Activated CD4-positive, alpha-beta memory T cell treated with anti-CD3 and anti-CD28 coated beads, Interleukin-2, amount 10 ng/mL, durations not matched to agents 7 days and 5 days (primary cell): ENCODE results near the gene PAK1. TPM values are rescaled to one million over a fixed set of nuclear protein-coding genes. Genes with fewer than 3 reads are reported as not detected.

Source experiments
- CTCF ChIA-PET: fragments of 350-600 bp; sonication (Branson Sonifier 250); formaldehyde crosslinking; loops from one replicate; lab custom pipeline; 2021; ENCODE audit warnings: antibody characterized with exemption, inconsistent platforms; lab: Charles Lee
- POLR2A ChIA-PET: fragments of 350-600 bp; sonication (Branson Sonifier 250); formaldehyde crosslinking; loops from one replicate; lab custom pipeline; 2021; ENCODE audit warnings: antibody characterized with exemption; lab: Charles Lee
- DNase-seq: peaks from one replicate; pipeline ENCODE4 v3.0.0-alpha.2; 2020
- H3K27ac Mint-ChIP-seq: one replicate; pipeline ENCODE4 v1.8.0; 2021; ENCODE audit warnings: mild to moderate bottlenecking, mixed read lengths
- H3K27me3 Mint-ChIP-seq: one replicate; pipeline ENCODE4 v1.8.0; 2021; ENCODE audit warnings: mixed read lengths
- H3K36me3 Mint-ChIP-seq: one replicate; pipeline ENCODE4 v1.8.0; 2021; ENCODE audit warnings: low read depth, mixed read lengths
- H3K4me1 Mint-ChIP-seq: one replicate; pipeline ENCODE4 v1.8.0; 2021; ENCODE audit warnings: mixed read lengths
- H3K4me3 Mint-ChIP-seq: one replicate; pipeline ENCODE4 v1.8.0; 2021; ENCODE audit warnings: mild to moderate bottlenecking, mixed read lengths
- H3K9me3 Mint-ChIP-seq: one replicate; pipeline ENCODE4 v1.8.0; 2021; ENCODE audit warnings: mixed read lengths
- total RNA-seq, 2 experiments: library from RNA; stranded (reverse); gene quantifications; one replicate each; pipeline ENCODE4 v1.2.3, GENCODE V29; 2021

Gene PAK1
- total RNA-seq, 2 experiments from 2014 or later = 47.1 to 48.2 TPM

DNA sequence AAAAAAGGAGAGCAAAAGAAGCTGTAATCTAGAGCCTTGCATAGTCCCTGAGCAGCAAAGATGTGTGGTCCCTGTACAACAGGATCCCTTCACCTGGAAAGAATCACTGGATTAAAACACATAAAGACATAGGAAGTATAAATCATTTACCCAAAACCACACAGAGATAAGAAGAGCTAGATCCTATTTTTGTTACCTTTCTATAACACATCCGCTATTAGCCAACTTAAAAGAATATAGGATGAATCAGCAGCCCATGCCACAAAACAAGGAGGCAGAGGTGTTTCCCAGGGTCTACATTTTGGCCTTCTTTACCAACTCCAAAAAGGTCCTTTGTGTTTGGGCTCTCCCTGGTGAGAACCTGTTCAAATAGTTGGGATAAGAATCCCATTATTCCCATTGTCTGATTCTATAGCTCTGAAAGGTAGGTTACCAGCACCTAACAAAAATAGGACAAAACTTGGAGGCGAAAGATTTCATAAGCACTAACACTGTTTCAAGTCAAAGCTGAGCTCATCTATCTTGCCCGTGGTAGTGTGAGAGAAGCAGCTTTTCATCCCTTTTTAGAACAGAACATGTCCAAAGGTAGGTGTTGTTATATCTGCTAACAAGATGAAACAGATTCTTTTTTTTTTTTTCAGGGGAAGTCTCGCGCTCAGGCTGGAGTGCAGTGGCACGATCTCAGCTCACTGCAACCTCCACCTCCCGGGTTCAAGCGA is 26.8 kb downstream of the PAK1 start:
- Mint-ChIP-seq H3K4me1 (peaks cover 24% of the 10 kb centered on the region), H3K4me3 (no peak overlapping the region), H3K27ac (no peak overlapping the region), H3K36me3 (no peaks in the 10 kb centered on the region), H3K9me3 (no peaks in the 10 kb centered on the region), H3K27me3 (peaks cover 2% of the 10 kb centered on the region)
- DNase-seq = no peak
- ChIA-PET POLR2A (interaction anchor here (0.6 to 1.2 kb wide), 2 partner anchors 36 to 364 kb away, joined by 3 read pairs; no protein-coding TSS in a partner anchor), CTCF (no interaction called here)

DNA sequence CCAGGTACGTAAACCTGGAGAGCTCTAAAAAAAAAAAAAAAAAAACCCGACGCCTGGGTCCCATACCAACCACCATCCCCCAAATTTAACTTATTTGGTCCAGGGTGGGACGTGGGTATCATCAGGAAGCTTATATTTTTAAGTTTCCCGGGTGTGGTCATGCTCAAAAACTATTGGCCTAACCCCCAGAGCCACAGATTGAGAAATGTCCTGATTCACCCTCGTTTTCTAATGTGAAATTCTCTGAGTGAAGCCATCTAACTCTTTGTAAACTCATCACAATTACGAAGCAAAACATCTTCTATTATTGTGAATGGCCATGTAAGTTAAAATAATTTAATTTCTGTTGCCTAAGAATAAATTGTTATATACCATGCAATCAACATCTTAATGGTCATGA is 29.6 kb downstream of the PAK1 start:
- Mint-ChIP-seq H3K4me1 (peaks cover 15% of the 10 kb centered on the region), H3K9me3 (no peaks in the 10 kb centered on the region), H3K4me3 (no peak overlapping the region), H3K36me3 (no peaks in the 10 kb centered on the region), H3K27me3 (peaks cover 2% of the 10 kb centered on the region), H3K27ac (no peak overlapping the region)
- no peak for DNase-seq
- CTCF ChIA-PET = interaction anchor here (0.5 kb wide), 1 partner anchor 28 kb away, joined by 3 read pairs; no protein-coding TSS in a partner anchor
- POLR2A ChIA-PET = no interaction called here

DNA sequence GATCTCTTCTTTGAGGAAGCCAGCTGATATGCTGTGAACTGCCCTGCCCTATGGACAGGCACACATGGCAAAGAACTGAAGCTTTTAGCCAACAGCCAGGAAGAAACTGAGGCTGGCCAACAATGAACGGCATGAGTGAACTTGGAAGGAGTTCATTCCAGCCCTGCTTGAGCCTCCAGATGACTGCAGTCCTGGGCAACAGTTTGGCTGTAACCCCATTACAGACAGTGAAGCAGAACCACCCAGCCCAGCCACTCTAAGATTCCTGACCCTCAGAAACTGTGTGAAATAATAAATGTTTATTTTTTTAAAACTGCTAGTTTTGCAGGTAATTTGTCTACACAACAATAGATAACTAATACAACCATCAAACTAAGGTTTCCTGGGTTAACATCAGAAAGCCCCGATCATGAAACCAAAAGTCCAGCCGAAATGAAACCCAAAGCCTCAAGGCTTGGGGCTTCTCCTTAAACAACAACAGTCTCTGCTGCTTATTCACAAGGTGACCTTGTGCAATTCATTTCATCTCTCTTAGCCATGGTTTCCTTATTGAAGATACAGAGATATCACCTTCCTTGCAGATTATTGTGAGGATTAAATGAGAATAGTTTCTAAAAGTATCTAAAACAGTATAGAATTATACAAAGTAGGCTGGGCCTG is 31.4 kb downstream of the PAK1 start:
- Mint-ChIP-seq H3K4me3 (no peak overlapping the region), H3K27ac (no peak overlapping the region), H3K4me1 (peaks cover 5% of the 10 kb centered on the region), H3K27me3 (peaks cover 2% of the 10 kb centered on the region), H3K9me3 (no peaks in the 10 kb centered on the region), H3K36me3 (no peaks in the 10 kb centered on the region)
- POLR2A ChIA-PET = no interaction called here
- CTCF ChIA-PET = no interaction called here
- DNase-seq = no peak

DNA sequence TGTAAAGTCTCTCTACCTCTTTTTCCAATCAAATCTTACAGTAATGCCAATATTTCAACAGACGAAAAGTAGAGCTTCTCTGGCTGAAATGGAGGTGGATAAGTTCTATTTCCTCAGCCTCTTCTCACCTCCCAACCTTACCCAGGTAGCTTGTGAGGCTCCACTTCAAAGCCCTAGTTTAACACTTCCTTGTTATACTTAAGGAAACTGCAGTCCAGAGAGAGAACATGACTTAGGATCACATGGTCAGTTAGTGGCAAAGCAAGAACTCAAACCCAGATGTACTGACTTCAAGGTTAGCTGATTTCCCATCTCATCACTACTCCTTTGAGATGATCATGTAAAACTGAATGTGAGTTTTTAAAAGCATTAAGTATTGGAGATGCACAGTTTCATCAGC is 32.5 kb downstream of the PAK1 start:
- no peak overlapping the region for H3K27ac Mint-ChIP-seq
- CTCF ChIA-PET = no interaction called here
- peaks cover 5% of the 10 kb centered on the region for H3K4me1 Mint-ChIP-seq
- no peak for DNase-seq
- no peak overlapping the region for H3K4me3 Mint-ChIP-seq
- peaks cover 5% of the 10 kb centered on the region for H3K27me3 Mint-ChIP-seq
- no peaks in the 10 kb centered on the region for H3K9me3 Mint-ChIP-seq
- POLR2A ChIA-PET = no interaction called here
- no peaks in the 10 kb centered on the region for H3K36me3 Mint-ChIP-seq

DNA sequence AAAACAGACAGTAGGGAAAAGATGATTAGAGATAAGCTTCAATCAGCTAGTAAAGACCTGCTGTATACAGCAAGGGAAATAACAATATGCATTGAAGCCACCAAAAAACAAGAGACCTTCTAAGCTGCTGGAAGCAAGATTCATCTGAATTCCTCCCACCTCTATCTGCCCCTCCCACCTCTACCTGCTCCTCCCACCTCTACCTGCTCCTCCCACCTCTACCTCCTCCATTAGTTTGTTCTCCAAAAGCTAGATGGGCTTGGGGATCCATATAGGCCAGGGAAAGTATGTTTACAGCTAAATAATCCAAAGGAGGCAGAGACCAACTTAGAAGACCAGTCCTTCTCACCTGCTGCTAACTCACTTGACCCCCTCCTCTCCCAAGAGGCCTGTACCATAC is 33.2 kb downstream of the PAK1 start:
- POLR2A ChIA-PET = no interaction called here
- Mint-ChIP-seq H3K4me3 (no peak overlapping the region), H3K36me3 (no peaks in the 10 kb centered on the region), H3K27ac (no peak overlapping the region), H3K9me3 (no peaks in the 10 kb centered on the region), H3K27me3 (peaks cover 5% of the 10 kb centered on the region), H3K4me1 (peaks cover 4% of the 10 kb centered on the region)
- DNase-seq = no peak
- CTCF ChIA-PET = no interaction called here

DNA sequence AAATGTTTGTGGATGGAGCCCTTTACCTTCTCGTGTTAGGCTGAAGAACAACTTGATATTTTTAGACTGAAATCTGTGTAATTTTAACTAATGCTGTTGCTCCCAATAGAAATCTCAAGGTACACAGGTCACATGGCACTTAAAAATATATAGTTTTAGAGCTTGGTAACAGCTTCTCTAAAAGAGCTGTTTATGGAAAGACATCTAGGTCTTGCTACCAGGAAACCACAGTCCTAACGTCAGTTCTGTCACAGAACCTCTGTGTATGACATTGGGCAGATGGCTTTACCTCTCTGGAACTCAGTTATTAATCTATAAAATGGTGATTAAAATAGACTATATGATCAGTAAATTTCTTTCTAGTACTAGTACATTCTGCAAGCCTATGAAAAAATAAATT is 35.4 kb downstream of the PAK1 start:
- no peaks in the 10 kb centered on the region for H3K36me3 Mint-ChIP-seq
- H3K4me1 Mint-ChIP-seq = peaks cover 3% of the 10 kb centered on the region
- H3K9me3 Mint-ChIP-seq = no peaks in the 10 kb centered on the region
- ChIA-PET CTCF (no interaction called here), POLR2A (no interaction called here)
- H3K27ac Mint-ChIP-seq = no peak overlapping the region
- DNase-seq = no peak
- peaks cover 8% of the 10 kb centered on the region for H3K27me3 Mint-ChIP-seq
- H3K4me3 Mint-ChIP-seq = no peak overlapping the region

DNA sequence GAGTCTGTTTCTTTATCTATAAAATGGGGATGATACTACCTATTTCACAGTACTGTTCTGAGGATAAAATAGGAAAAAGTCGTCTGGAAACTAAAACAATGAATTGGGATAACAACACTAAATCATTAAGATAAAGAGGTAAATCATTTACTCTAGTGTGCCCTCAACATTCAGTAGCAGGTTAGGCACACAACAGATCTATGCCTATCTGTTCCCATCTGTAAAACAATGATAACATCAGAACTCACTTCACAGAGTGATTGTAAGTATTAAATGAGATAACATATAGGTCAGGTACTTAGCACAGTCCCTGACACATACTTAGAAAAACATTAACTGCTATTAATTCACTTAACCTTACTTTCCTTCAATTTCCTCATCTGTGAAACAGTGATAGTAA is 36.9 kb downstream of the PAK1 start:
- ChIA-PET POLR2A (no interaction called here), CTCF (no interaction called here)
- H3K4me3 Mint-ChIP-seq = no peak overlapping the region
- DNase-seq = no peak
- no peaks in the 10 kb centered on the region for H3K4me1 Mint-ChIP-seq
- H3K9me3 Mint-ChIP-seq = no peaks in the 10 kb centered on the region
- H3K27ac Mint-ChIP-seq = no peak overlapping the region
- peaks cover 11% of the 10 kb centered on the region for H3K27me3 Mint-ChIP-seq
- no peaks in the 10 kb centered on the region for H3K36me3 Mint-ChIP-seq

DNA sequence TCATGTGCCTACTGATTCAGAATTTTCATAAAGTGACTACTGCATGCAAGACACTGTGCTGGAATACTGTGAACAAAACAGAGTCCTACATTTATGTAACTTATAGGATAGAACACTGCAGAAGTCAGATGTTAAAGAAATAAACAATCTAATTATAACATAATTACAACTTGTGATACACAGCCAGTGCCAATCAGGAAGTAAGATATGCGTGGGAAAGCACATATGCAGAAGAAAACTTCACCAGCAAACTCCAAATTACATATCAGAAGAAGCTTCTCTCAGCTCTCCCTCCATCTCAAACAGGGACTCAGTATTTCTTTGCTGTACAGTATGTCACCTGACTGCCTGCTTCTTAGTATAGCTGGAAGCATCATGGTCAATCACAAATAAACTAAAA is 37.4 kb downstream of the PAK1 start:
- Mint-ChIP-seq H3K4me3 (no peak overlapping the region), H3K36me3 (no peaks in the 10 kb centered on the region), H3K27ac (no peak overlapping the region), H3K9me3 (no peaks in the 10 kb centered on the region), H3K4me1 (peaks cover 1% of the 10 kb centered on the region), H3K27me3 (peaks cover 12% of the 10 kb centered on the region)
- ChIA-PET CTCF (no interaction called here), POLR2A (interaction anchor here (1.9 kb wide), 1 partner anchor 25 kb away, joined by 5 read pairs; no protein-coding TSS in a partner anchor)
- no peak for DNase-seq

DNA sequence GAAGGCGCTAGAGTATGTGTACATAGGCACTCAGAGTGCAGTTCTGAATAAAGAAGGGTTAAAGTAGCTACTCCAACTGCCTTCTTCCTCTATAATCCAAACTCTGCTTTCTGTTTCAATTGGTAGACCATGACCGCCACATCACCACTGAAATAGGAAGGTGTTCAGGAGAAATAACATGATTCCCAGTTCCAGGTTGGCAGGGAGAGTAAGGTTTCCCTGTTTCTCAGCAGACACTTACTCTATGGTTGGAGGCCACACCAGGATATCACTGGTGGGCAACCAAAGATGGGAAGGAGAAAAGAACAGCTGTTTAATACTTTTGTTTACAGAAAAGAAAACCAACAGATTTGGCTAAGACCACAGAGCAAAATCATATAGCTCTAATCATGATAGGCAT is 37.9 kb downstream of the PAK1 start:
- no peak overlapping the region for H3K4me3 Mint-ChIP-seq
- no peak overlapping the region for H3K27ac Mint-ChIP-seq
- H3K4me1 Mint-ChIP-seq = peaks cover 4% of the 10 kb centered on the region
- POLR2A ChIA-PET = interaction anchor here (1.9 kb wide), 1 partner anchor 24 kb away, joined by 5 read pairs; no protein-coding TSS in a partner anchor
- no peak for DNase-seq
- no peaks in the 10 kb centered on the region for H3K9me3 Mint-ChIP-seq
- H3K36me3 Mint-ChIP-seq = no peaks in the 10 kb centered on the region
- H3K27me3 Mint-ChIP-seq = peaks cover 16% of the 10 kb centered on the region
- CTCF ChIA-PET = no interaction called here

DNA sequence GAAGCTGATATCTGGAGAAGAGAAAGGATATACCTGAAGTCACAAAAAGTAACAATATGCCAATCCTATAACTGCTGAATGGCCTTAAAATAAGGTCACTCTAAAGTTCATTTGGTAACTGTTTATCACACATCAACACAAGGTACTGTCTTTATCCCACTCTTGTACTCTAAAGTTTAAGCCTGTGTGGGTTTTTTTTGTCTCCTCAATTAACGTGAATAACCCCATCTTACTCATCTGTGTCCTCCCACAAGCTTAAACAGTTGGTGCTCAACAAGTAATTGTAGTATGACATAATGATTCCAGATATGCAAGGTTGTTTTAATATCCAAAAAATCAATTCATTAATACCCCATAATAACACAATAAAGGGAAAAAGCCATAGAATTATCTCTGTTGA is 42.1 kb downstream of the PAK1 start:
- no peak for DNase-seq
- H3K9me3 Mint-ChIP-seq = no peaks in the 10 kb centered on the region
- no peaks in the 10 kb centered on the region for H3K36me3 Mint-ChIP-seq
- no peak overlapping the region for H3K27ac Mint-ChIP-seq
- ChIA-PET POLR2A (no interaction called here), CTCF (no interaction called here)
- H3K4me1 Mint-ChIP-seq = peaks cover 4% of the 10 kb centered on the region
- H3K27me3 Mint-ChIP-seq = peaks cover 12% of the 10 kb centered on the region
- no peak overlapping the region for H3K4me3 Mint-ChIP-seq

DNA sequence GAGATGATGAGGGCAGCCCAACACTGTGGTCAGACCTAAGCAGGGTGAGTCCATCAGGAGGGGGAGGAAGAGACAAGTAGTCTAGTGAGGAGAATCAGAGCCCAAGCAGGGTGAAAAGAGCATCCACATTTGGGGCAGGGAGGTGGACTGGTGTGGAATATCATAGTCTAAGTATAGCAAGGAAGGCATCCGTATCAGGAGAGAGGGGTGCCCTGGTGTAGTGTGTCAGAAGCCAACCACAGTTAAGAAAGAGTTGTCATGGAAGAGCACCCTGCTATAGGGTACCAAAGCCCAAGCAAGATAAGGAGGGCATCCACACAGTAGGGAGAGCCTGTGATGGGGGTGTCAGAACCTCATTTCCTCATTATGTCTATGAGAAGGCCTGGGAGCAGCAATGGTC is 45.3 kb downstream of the PAK1 start:
- ChIA-PET POLR2A (no interaction called here), CTCF (no interaction called here)
- Mint-ChIP-seq H3K4me3 (no peak overlapping the region), H3K27me3 (peaks cover 11% of the 10 kb centered on the region), H3K27ac (no peak overlapping the region), H3K9me3 (no peaks in the 10 kb centered on the region), H3K4me1 (peaks cover 4% of the 10 kb centered on the region), H3K36me3 (no peaks in the 10 kb centered on the region)
- no peak for DNase-seq

DNA sequence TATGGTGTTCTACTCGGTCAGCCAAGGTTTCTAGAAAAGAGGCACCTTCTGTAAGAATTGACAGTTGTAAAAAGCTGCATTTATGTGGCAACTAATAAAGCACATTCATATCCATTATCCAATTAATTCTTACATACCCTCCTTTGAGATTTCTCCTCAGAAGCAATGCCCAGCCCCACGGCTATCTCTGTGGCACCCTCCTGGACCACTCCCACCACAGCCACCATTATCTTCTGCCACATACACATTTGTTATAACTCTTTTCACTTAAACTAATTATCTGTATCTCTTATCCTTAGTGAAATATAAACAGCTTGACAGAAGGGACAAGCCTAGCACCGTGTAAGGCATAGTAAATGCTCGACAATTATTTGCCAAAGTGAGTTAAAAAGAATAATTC is 48.5 kb downstream of the PAK1 start:
- ChIA-PET CTCF (interaction anchor here (0.7 kb wide), 1 partner anchor 378 kb away, joined by 3 read pairs; no protein-coding TSS in a partner anchor), POLR2A (no interaction called here)
- Mint-ChIP-seq H3K27ac (no peak overlapping the region), H3K9me3 (no peaks in the 10 kb centered on the region), H3K36me3 (no peaks in the 10 kb centered on the region), H3K4me3 (no peak overlapping the region), H3K4me1 (no peaks in the 10 kb centered on the region), H3K27me3 (peaks cover 7% of the 10 kb centered on the region)
- DNase-seq = no peak

DNA sequence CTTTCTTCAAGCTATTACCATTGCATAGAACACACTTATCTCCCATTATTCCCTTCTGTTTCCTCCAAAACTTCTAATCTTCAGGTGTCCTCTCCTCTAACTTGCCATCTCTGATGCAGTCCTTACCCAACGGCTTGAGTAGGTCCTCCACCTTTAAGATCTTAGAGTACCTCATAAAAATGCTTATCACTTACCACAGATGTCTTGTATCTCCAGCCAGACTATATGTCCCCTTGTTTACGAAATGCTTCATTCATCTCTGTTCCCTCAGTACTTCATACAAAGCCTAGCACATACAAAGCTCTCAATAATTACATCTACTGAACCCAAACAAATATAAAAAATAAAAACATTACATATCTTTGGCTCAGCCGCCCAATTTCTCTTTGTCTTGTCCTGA is 49.2 kb downstream of the PAK1 start:
- Mint-ChIP-seq H3K27ac (no peak overlapping the region), H3K36me3 (no peaks in the 10 kb centered on the region), H3K4me1 (no peaks in the 10 kb centered on the region), H3K27me3 (peaks cover 7% of the 10 kb centered on the region), H3K9me3 (no peaks in the 10 kb centered on the region), H3K4me3 (no peak overlapping the region)
- CTCF ChIA-PET = no interaction called here
- DNase-seq = no peak
- POLR2A ChIA-PET = no interaction called here

DNA sequence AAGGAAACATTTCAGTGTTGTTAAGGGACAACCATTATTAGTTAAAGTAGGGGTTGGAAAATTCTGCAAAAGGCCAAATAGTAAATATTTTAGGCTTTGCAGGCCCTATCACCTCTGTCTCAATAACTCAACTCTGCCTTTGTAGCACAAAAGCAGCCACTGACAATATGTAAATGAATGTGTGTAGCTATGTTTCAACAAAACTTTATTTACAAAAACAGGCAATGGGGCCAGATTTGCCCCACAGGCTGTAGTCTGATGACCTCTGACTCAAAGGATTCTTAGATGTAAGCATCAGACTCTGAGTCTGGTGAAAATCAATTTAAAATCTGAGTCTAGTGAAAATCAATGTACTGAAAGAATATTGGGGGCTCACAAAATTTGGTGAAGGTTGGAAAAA is 50.3 kb downstream of the PAK1 start:
- H3K27ac Mint-ChIP-seq = no peak overlapping the region
- H3K36me3 Mint-ChIP-seq = no peaks in the 10 kb centered on the region

More for the DNA sequence above, 50.3 kb downstream of the PAK1 start:
- no peak for DNase-seq
- ChIA-PET POLR2A (no interaction called here), CTCF (no interaction called here)
- Mint-ChIP-seq H3K4me1 (peaks cover 4% of the 10 kb centered on the region), H3K9me3 (no peaks in the 10 kb centered on the region), H3K27me3 (peaks cover 7% of the 10 kb centered on the region), H3K4me3 (no peak overlapping the region)
